SK-N-SH (cell line): ENCODE measurements around the gene WNK2. TPM values are rescaled to one million over a fixed set of nuclear protein-coding genes. Genes with fewer than 3 reads are reported as not detected.

ENCODE experiments used
- CTCF ChIA-PET: fragments of 300-600, 350-600 bp; formaldehyde crosslinking; extraction: SDS; loops from one replicate; lab custom pipeline; 2021; lab: Yijun Ruan, JAX
- POLR2A ChIA-PET: fragments of 350-600 bp; sonication (Branson Sonifier 250); formaldehyde crosslinking; extraction: SDS; loops from one replicate; lab custom pipeline; 2020; ENCODE audit warnings: antibody characterized with exemption, inconsistent platforms; lab: Yijun Ruan, JAX
- DNase-seq: peaks from one replicate; pipeline ENCODE4 v3.0.0; 2012
- H2AFZ ChIP-seq: fragments of 200-600 bp; sonication (generic); 2 replicates; pipeline ENCODE4 v1.8.1; 2016; ENCODE audit warnings: antibody characterized with exemption, mild to moderate bottlenecking, low read depth
- H3F3A ChIP-seq: fragments of 200-600 bp; sonication (generic); replicated peaks from 2 replicates; pipeline ENCODE3; 2016; ENCODE audit warnings: antibody characterized with exemption, mild to moderate bottlenecking; ENCODE audit not compliant: insufficient read depth
- H3K27ac ChIP-seq, 2 experiments: fragments of 200-500 bp in 1 of 2; fragments of 200-600 bp in 1 of 2; sonication (Bioruptor generic) in 1 of 2; sonication (generic), shearing (Covaris generic) in 1 of 2; 2 replicates each; pipeline versions ENCODE4 v1.5.1 to v1.6.1; 2014 to 2016; ENCODE audit warnings: low read depth in 2 of 2, inconsistent platforms in 1 of 2, low read length in 1 of 2, mild to moderate bottlenecking in 1 of 2, mixed read lengths in 1 of 2
- H3K27me3 ChIP-seq: fragments of 200-600 bp; sonication (generic), shearing (Covaris generic); 2 replicates; pipeline ENCODE4 v1.6.1; 2016; ENCODE audit warnings: mixed run types; ENCODE audit not compliant: insufficient read depth
- H3K36me3 ChIP-seq, 2 experiments: fragments of 200-500 bp in 1 of 2; fragments of 200-600 bp in 1 of 2; sonication (Bioruptor generic) in 1 of 2; sonication (generic) in 1 of 2; replicated peaks in 1 of 2; 2 replicates each; pipeline versions ENCODE3 to v1.5.1; 2014 to 2016; ENCODE audit warnings: low read length in 1 of 2, mild to moderate bottlenecking in 1 of 2; ENCODE audit not compliant: insufficient read depth in 2 of 2, control insufficient read depth in 1 of 2
- H3K4me1 ChIP-seq, 2 experiments: fragments of 200-500 bp in 1 of 2; fragments of 200-600 bp in 1 of 2; sonication (Bioruptor generic) in 1 of 2; sonication (generic), shearing (Covaris generic) in 1 of 2; 2 replicates each; pipeline versions ENCODE4 v1.5.1 to v1.6.1; 2014 to 2016; ENCODE audit warnings: low read depth in 1 of 2, low read length in 1 of 2, mixed run types in 1 of 2; ENCODE audit not compliant: insufficient read depth in 2 of 2, control insufficient read depth in 1 of 2
- H3K4me2 ChIP-seq: fragments of 200-600 bp; sonication (generic), shearing (Covaris generic); 2 replicates; pipeline ENCODE4 v1.6.1; 2017; ENCODE audit warnings: mixed run types
- H3K4me3 ChIP-seq, 2 experiments: fragments of 200-500 bp in 1 of 2; fragments of 200-600 bp in 1 of 2; sonication (Bioruptor generic) in 1 of 2; sonication (generic), shearing (Covaris generic) in 1 of 2; 2 replicates each; pipeline versions ENCODE4 v1.5.1 to v1.8.1; 2014 to 2016; ENCODE audit warnings: low read depth in 2 of 2, inconsistent platforms in 1 of 2, low read length in 1 of 2, mild to moderate bottlenecking in 1 of 2, mixed read lengths in 1 of 2, moderate library complexity in 1 of 2
- H3K79me2 ChIP-seq: fragments of 200-600 bp; sonication (generic); 2 replicates; pipeline ENCODE4 v1.8.1; 2017; ENCODE audit warnings: mild to moderate bottlenecking; ENCODE audit not compliant: insufficient read depth
- H3K9ac ChIP-seq: fragments of 200-600 bp; sonication (generic); 2 replicates; pipeline ENCODE4 v1.6.1; 2017; ENCODE audit warnings: mixed run types
- H3K9me2 ChIP-seq: fragments of 200-600 bp; sonication (generic); 2 replicates; pipeline ENCODE4 v1.6.1; 2017; ENCODE audit warnings: mixed run types
- H3K9me3 ChIP-seq: fragments of 200-600 bp; sonication (generic); 2 replicates; pipeline ENCODE4 v1.6.1; 2017; ENCODE audit warnings: mixed run types, mild to moderate bottlenecking, moderate library complexity
- H4K20me1 ChIP-seq: fragments of 200-600 bp; sonication (generic); 2 replicates; pipeline ENCODE4 v1.6.1; 2017; ENCODE audit warnings: mild to moderate bottlenecking, mixed run types; ENCODE audit not compliant: insufficient read depth
- CHD2 ChIP-seq: fragments of 150-350 bp; IDR thresholded peaks from 2 replicates; pipeline ENCODE4 v1.6.1; 2018; ENCODE audit warnings: low read length; ENCODE audit not compliant: partially characterized antibody
- CTCF ChIP-seq: fragments of 200-600 bp; sonication (generic); IDR thresholded peaks from 2 replicates; pipeline ENCODE4 v1.6.1; 2017; ENCODE audit warnings: antibody characterized with exemption, mild to moderate bottlenecking, moderate library complexity
- FOSL2 ChIP-seq: IDR thresholded peaks from 2 replicates; pipeline ENCODE4 v1.4.0; 2012; ENCODE audit warnings: low read depth, mild to moderate bottlenecking, moderate library complexity, borderline replicate concordance
- GABPA ChIP-seq: IDR thresholded peaks from 2 replicates; pipeline ENCODE4 v1.4.0; 2012; ENCODE audit warnings: low read depth, mild to moderate bottlenecking
- GATA2 ChIP-seq: sonication (generic); formaldehyde crosslinking; IDR thresholded peaks from 2 replicates; pipeline ENCODE4 v1.5.0; 2020; ENCODE audit warnings: mild to moderate bottlenecking, missing genetic modification reagents
- IRF3 ChIP-seq: fragments of 150-350 bp; IDR thresholded peaks from 2 replicates; pipeline ENCODE4 v1.6.1; 2016; ENCODE audit warnings: mild to moderate bottlenecking, low read depth, low read length
- JUND ChIP-seq: IDR thresholded peaks from 2 replicates; pipeline ENCODE4 v1.4.0; 2012
- MAX ChIP-seq: IDR thresholded peaks from 2 replicates; pipeline ENCODE4 v1.4.0; 2012; ENCODE audit warnings: low read depth
- MXI1 ChIP-seq: IDR thresholded peaks from 2 replicates; pipeline ENCODE4 v1.6.1; 2012; ENCODE audit warnings: mild to moderate bottlenecking, low read depth, low read length, improper control_type of control experiment
- NFIC ChIP-seq: IDR thresholded peaks from 2 replicates; pipeline ENCODE4 v1.4.0; 2012; ENCODE audit warnings: borderline replicate concordance
- POLR2AphosphoS5 ChIP-seq: IDR thresholded peaks from 2 replicates; pipeline ENCODE4 v1.6.1; 2012; ENCODE audit warnings: low read depth, low read length
- RFX5 ChIP-seq: IDR thresholded peaks from 2 replicates; pipeline ENCODE4 v1.6.1; 2012; ENCODE audit warnings: mild to moderate bottlenecking, improper control_type of control experiment, low read length
- SMC3 ChIP-seq: IDR thresholded peaks from 2 replicates; pipeline ENCODE4 v1.6.1; 2012; ENCODE audit warnings: low read depth, low read length, improper control_type of control experiment
- TAF1 ChIP-seq: IDR thresholded peaks from 2 replicates; pipeline ENCODE4 v1.6.1; 2012; ENCODE audit warnings: low read depth, mild to moderate bottlenecking, low read length, moderate library complexity, borderline replicate concordance
- TCF12 ChIP-seq: IDR thresholded peaks from 2 replicates; pipeline ENCODE4 v1.4.0; 2012
- TEAD4 ChIP-seq: IDR thresholded peaks from 2 replicates; pipeline ENCODE4 v1.4.0; 2012; ENCODE audit warnings: mild to moderate bottlenecking, borderline replicate concordance; ENCODE audit not compliant: insufficient read depth
- USF1 ChIP-seq: IDR thresholded peaks from 2 replicates; pipeline ENCODE4 v1.4.0; 2012; ENCODE audit warnings: low read depth, borderline replicate concordance
- WGBS: methylation state at CpG from one replicate; pipeline ENCODE4 v1.1.6; 2017; ENCODE audit warnings: low lambda C conversion rate; 5-methylcytosine and 5-hydroxymethylcytosine counted together
- polyA plus RNA-seq, 3 experiments: library from polyadenylated mRNA; depleted of rRNA; stranded (reverse); fragments of >200 nt; gene quantifications; 2 replicates each; pipeline ENCODE4 v1.2.3, GENCODE V29; 2012

WNK2 gene
- polyA plus RNA-seq, 1 of the 3 experiments (the other 2 are of a cell fraction) = 0.12 TPM

- CTCF ChIA-PET = no interaction called here
- no peaks in the 10 kb centered on the region for H3K79me2 ChIP-seq
Observed at GRCh38 chr9:93190656-93191353, 6.9 kb downstream of the WNK2 start.

GRCh38 chr9:93191354-93191660 lies 7.4 kb downstream of the WNK2 start:
- ChIA-PET CTCF (no interaction called here), POLR2A (no interaction called here)
- Histone ChIP-seq H3K4me2 (no peak overlapping the region), H3K27ac (no peak overlapping the region), H3K9me2 (no peaks in the 10 kb centered on the region), H3K9ac (no peak overlapping the region), H3K79me2 (no peaks in the 10 kb centered on the region), H2AFZ (no peak overlapping the region), H4K20me1 (no peaks in the 10 kb centered on the region), H3K36me3 (no peaks in the 10 kb centered on the region), H3K4me1 (peaks cover 0 to 46% of the 10 kb centered on the region in 2 experiments; a peak in 2 of 4 replicates), H3K27me3 (no peaks in the 10 kb centered on the region), H3K9me3 (no peaks in the 10 kb centered on the region), H3F3A (no peaks in the 10 kb centered on the region), H3K4me3 (no peak overlapping the region)
- DNase-seq = no peak
- WGBS = 72% methylated on average over 5 of the region's 5 CpGs
- TF ChIP-seq SMC3 = no peak
- no peak for TF ChIP-seq TCF12
- no peak for TF ChIP-seq TEAD4
- TF ChIP-seq JUND = no peak
- TF ChIP-seq GABPA = no peak
- TF ChIP-seq TAF1 = no peak
- no peak for TF ChIP-seq IRF3
- TF ChIP-seq MXI1 = no peak

More at GRCh38 chr9:93190656-93191353, 6.9 kb downstream of the WNK2 start:
- no peaks in the 10 kb centered on the region for H4K20me1 ChIP-seq
- H3F3A ChIP-seq = no peaks in the 10 kb centered on the region
- no peak overlapping the region for H3K27ac ChIP-seq
- no peaks in the 10 kb centered on the region for H3K9me2 ChIP-seq
- no peak overlapping the region for H2AFZ ChIP-seq
- H3K27me3 ChIP-seq = no peaks in the 10 kb centered on the region
- no peak overlapping the region for H3K9ac ChIP-seq
- H3K36me3 ChIP-seq = no peaks in the 10 kb centered on the region
- no peak overlapping the region for H3K4me2 ChIP-seq
- DNase-seq = no peak
- no peak overlapping the region for H3K4me3 ChIP-seq
- H3K9me3 ChIP-seq = no peaks in the 10 kb centered on the region
- peaks cover 0 to 51% of the 10 kb centered on the region in 2 experiments; a peak in 2 of 4 replicates for H3K4me1 ChIP-seq
- 69% methylated on average over 14 of the region's 17 CpGs for WGBS
- TF ChIP-seq RFX5 = no peak
- no peak for TF ChIP-seq CTCF
- no peak for TF ChIP-seq POLR2AphosphoS5
- TF ChIP-seq MAX = no peak
- TF ChIP-seq FOSL2 = no peak
- TF ChIP-seq GATA2 (CRISPR knock-in tag) = no peak
- TF ChIP-seq NFIC = no peak
- no peak for TF ChIP-seq USF1
- no peak for TF ChIP-seq CHD2
- POLR2A ChIA-PET = no interaction called here
